Adrenal gland (tissue), 12 donors: ENCODE results near the gene FCN3. TPM values are rescaled to one million over a fixed set of nuclear protein-coding genes. Genes with fewer than 3 reads are reported as not detected.

Experiments used
- DNase-seq, 7 donors: peaks; one replicate each; pipeline ENCODE4 v3.0.0-alpha.2; 2019 to 2020
- H3K27ac ChIP-seq, 5 donors: fragments of 200-600 bp; sonication (generic) in 4 of 5; 1 replicate in 3 of 5; 2 replicates in 2 of 5; pipeline versions ENCODE4 v1.5.1 to v1.8.0; 2016 to 2020; ENCODE audit warnings: mild to moderate bottlenecking in 1 of 5
- H3K27me3 ChIP-seq: fragments of 200-600 bp; 2 replicates; pipeline ENCODE4 v1.8.0; 2021
- H3K36me3 ChIP-seq, 2 donors: fragments of 200-600 bp; replicated peaks in 1 of 2; 1 replicate in 1 of 2; 2 replicates in 1 of 2; pipeline versions ENCODE4 v1.5.1 to v1.8.0; 2018 to 2022
- H3K4me1 ChIP-seq, 2 donors: fragments of 200-600 bp; replicated peaks in 1 of 2; 1 replicate in 1 of 2; 2 replicates in 1 of 2; pipeline versions ENCODE4 v1.5.1 to v1.8.0; 2018 to 2021
- H3K4me3 ChIP-seq, 4 donors: fragments of 200-600 bp; sonication (generic) in 3 of 4; one replicate each; pipeline ENCODE4 v1.5.1; 2016 to 2018
- H3K9me3 ChIP-seq, 3 donors: fragments of 200-600 bp; sonication (generic) in 1 of 3; replicated peaks in 1 of 3; 1 replicate in 2 of 3; 2 replicates in 1 of 3; pipeline versions ENCODE4 v1.5.1 to v1.8.0; 2016 to 2021
- CTCF ChIP-seq, 6 experiments: fragments of 450-650 bp in 4 of 6; fragments of 200-600 bp in 2 of 6; sonication (generic) in 1 of 6; IDR thresholded peaks; 1 replicate in 5 of 6; 2 replicates in 1 of 6; pipeline versions ENCODE4 v1.5.1 to v1.8.0; 2016 to 2021; ENCODE audit warnings: antibody characterized with exemption in 6 of 6, mild to moderate bottlenecking in 2 of 6, moderate library complexity in 1 of 6
- POLR2A ChIP-seq, 2 donors: fragments of 450-650 bp; IDR thresholded peaks; one replicate each; pipeline ENCODE4 v1.6.1; 2017; ENCODE audit warnings: antibody characterized with exemption in 2 of 2, mild to moderate bottlenecking in 2 of 2, moderate library complexity in 1 of 2
- WGBS, 4 donors: extraction: QIAGEN DNeasy Blood & Tissue Kit in 2 of 4; methylation state at CpG; one replicate each; pipeline versions ENCODE4 v1.1.5 to v1.1.7; 2013 to 2017; 5-methylcytosine and 5-hydroxymethylcytosine counted together
- intact Hi-C, 2 donors: fragments of 100-400 bp; cut with DNase I; formaldehyde crosslinking; loops; one replicate each; pipeline versions ENCODE4 v1.14.1 to v1.15.0; 2022 to 2023
- polyA plus RNA-seq, 3 donors: library from polyadenylated mRNA; stranded (reverse); fragments of 200-250 nt in 2 of 3; fragments of 350-450 nt in 1 of 3; fragmentation: Illumina TruSeq in 1 of 3; extraction: RNeasy Lipid Tissue Mini Kit (QIAGEN cat#74804) in 1 of 3; gene quantifications; one replicate each; pipeline ENCODE4 v1.2.3, GENCODE V29; 2013 to 2014
- total RNA-seq, 9 donors: library from RNA; depleted of rRNA in 4 of 9; stranded (reverse); fragments of >200 nt in 4 of 9; fragments of 120-200 nt in 1 of 9; fragmentation: NEBNext Ultra II Directional in 1 of 9; extraction: Animal tissue kit (Norgen Biotek cat#: 25700) in 1 of 9; gene quantifications; one replicate each; pipeline versions ENCODE4 v1.1.0 to v1.2.4, GENCODE V29; 2013 to 2023
- donor health status: healthy with polysubstance abuse.
- donor health status: Bipolar disorder and iron deficiency.
- donor health status: DM: yes; HTN: yes; CAD: no.
- donor health status: DM: no; HTN: no; CAD: no.
- donor health status: DM: no; HTN: no; CAD: no.
- donor health status: DM: yes; HTN: yes; CAD: no.

FCN3 gene
- total and polyA plus RNA-seq, 12 donors: 6.3 to 83.3 (median 32.0) TPM

- Histone ChIP-seq H3K27me3 (no peaks in the 10 kb centered on the region), H3K36me3 (peaks cover 0 to 30% of the 10 kb centered on the region in 2 donors), H3K9me3 (no peaks in the 10 kb centered on the region), H3K4me1 (peaks cover 6 to 23% of the 10 kb centered on the region in 2 donors), H3K27ac (peak within 1 kb of the TSS; percentile 83 to 95 (median 90)), H3K4me3 (peak within 1 kb of the TSS; percentile 25 to 90 (median 40))
- WGBS, 4 donors: 0 to 1% (median 0%) methylated on average over 9 to 67 of the region's 67 CpGs
- intact Hi-C loops: no loop called here
- TF ChIP-seq POLR2A (IDR thresholded peaks at IDR 0.05): peak; percentile 59 to 72
- TF ChIP-seq CTCF (IDR thresholded peaks at IDR 0.05): peak in 3 of 6 experiments; percentile 24 to 30 (median 24)
- peak; percentile 76 to 93 (median 89) for DNase-seq
Measured at GRCh38 chr1:27366411-27367159, 8.0 kb downstream of the FCN3 start, which contains the start of gene MAP3K6. Gene MAP3K6, minus strand, starts transcription at chr1:27366961. Its CDS starts 364 bp downstream, at chr1:27366597.

GRCh38 chr1:27366113-27366410 is 8.6 kb downstream of the FCN3 start:
- DNase-seq: peak; percentile 82 to 91 (median 85)
- Histone ChIP-seq H3K27ac (peak overlapping the region; percentile 82 to 95 (median 90)), H3K27me3 (no peaks in the 10 kb centered on the region), H3K4me1 (peaks cover 6 to 23% of the 10 kb centered on the region in 2 donors), H3K36me3 (peaks cover 0 to 35% of the 10 kb centered on the region in 2 donors), H3K4me3 (peak overlapping the region; percentile 25 to 90 (median 36)), H3K9me3 (no peaks in the 10 kb centered on the region)
- 0 to 3% (median 0%) methylated on average over 4 to 30 of the region's 30 CpGs for WGBS, 4 donors
- intact Hi-C loops: no loop called here
- TF ChIP-seq CTCF (IDR thresholded peaks at IDR 0.05) (no peak), POLR2A (IDR thresholded peaks at IDR 0.05) (peak in 1 of 2 donors; percentile 14)

GRCh38 chr1:27365372-27366112 is 9.1 kb downstream of the FCN3 start:
- peaks cover 0 to 39% of the 10 kb centered on the region in 2 donors for H3K36me3 ChIP-seq
- DNase-seq: peak; percentile 88 to 95 (median 90)
- H3K27ac ChIP-seq: peak overlapping the region; percentile 82 to 95 (median 90)
- peaks cover 6 to 23% of the 10 kb centered on the region in 2 donors for H3K4me1 ChIP-seq
- H3K4me3 ChIP-seq: peak overlapping the region; percentile 25 to 90 (median 36)
- TF ChIP-seq POLR2A (IDR thresholded peaks at IDR 0.05) (peak in 1 of 2 donors; percentile 73), CTCF (IDR thresholded peaks at IDR 0.05) (no peak)
- H3K27me3 ChIP-seq: no peaks in the 10 kb centered on the region
- H3K9me3 ChIP-seq: no peaks in the 10 kb centered on the region
- 2 to 3% (median 3%) methylated on average over 28 to 40 of the region's 40 CpGs for WGBS, 4 donors
- intact Hi-C loops: no loop called here

GRCh38 chr1:27364696-27365371 is 9.8 kb downstream of the FCN3 start:
- WGBS, 4 donors: 71 to 79% (median 78%) methylated on average over 6 to 11 of the region's 11 CpGs

More at GRCh38 chr1:27364696-27365371, 9.8 kb downstream of the FCN3 start:
- TF ChIP-seq POLR2A (IDR thresholded peaks at IDR 0.05): no peak
- peaks cover 6 to 23% of the 10 kb centered on the region in 2 donors for H3K4me1 ChIP-seq
- intact Hi-C loops: no loop called here
- H3K27ac ChIP-seq: peak overlapping the region in 4 of 5 donors; percentile 14 to 95 (median 92)
- peaks cover 0 to 39% of the 10 kb centered on the region in 2 donors for H3K36me3 ChIP-seq
- no peaks in the 10 kb centered on the region for H3K9me3 ChIP-seq
- peak overlapping the region in 1 of 4 donors; percentile 90 for H3K4me3 ChIP-seq
- no peak for DNase-seq
- no peaks in the 10 kb centered on the region for H3K27me3 ChIP-seq
